Measurements from ENCODE around the gene ITGB5.

The ITGB5 gene

GRCh38 chr3:124927574-124928045 is 40.4 kb upstream of the ITGB5 start:
- Histone ChIP-seq H3K4me3 (no peak overlapping the region), H3K27ac (no peak overlapping the region)
- no peak for TF ChIP-seq CTCF (IDR thresholded peaks at IDR 0.05)
- DNase-seq (ENCODE audit: low spot score): no peak

- TF ChIP-seq CTCF (IDR thresholded peaks at IDR 0.05): no peak
- no peak for DNase-seq (ENCODE audit: low spot score)
- no peak overlapping the region for H3K4me3 ChIP-seq
Observed at GRCh38 chr3:124926426-124927101, 39.4 kb upstream of the ITGB5 start.

DNA sequence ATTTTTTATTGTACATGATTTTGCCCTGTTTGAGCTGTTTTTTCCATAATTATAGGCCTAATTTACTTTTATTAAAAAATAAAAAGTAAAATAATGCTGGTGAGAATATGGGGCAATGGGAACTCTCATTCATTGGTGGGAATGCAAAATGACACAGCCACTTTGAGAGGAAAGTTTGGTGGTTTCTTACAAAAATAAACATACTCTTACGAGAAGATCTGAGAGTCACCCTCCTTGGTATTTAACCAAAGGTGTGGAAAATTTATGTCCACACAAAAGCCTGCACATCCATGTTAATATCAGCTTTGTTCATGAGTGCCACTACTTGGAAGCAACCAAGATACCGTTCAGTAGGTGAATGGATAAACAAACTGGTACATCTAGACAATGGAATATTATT is 37.6 kb upstream of the ITGB5 start:
- H3K4me3 ChIP-seq: no peak overlapping the region
- no peak for TF ChIP-seq CTCF (IDR thresholded peaks at IDR 0.05)
- H3K27ac ChIP-seq: no peak overlapping the region
- DNase-seq (ENCODE audit: low spot score): no peak

More at GRCh38 chr3:124926426-124927101, 39.4 kb upstream of the ITGB5 start:
- H3K27ac ChIP-seq: no peak overlapping the region

GRCh38 chr3:124923833-124924232 is 36.7 kb upstream of the ITGB5 start:
- Histone ChIP-seq H3K27ac (no peak overlapping the region), H3K4me3 (no peak overlapping the region)
- TF ChIP-seq CTCF (IDR thresholded peaks at IDR 0.05): no peak
- no peak for DNase-seq (ENCODE audit: low spot score)

- Histone ChIP-seq H3K27ac (no peak overlapping the region), H3K4me3 (no peak overlapping the region)
- no peak for DNase-seq (ENCODE audit: low spot score)
- no peak for TF ChIP-seq CTCF (IDR thresholded peaks at IDR 0.05)
Observed at GRCh38 chr3:124920718-124921117, 33.6 kb upstream of the ITGB5 start.

- DNase-seq (ENCODE audit: low spot score): no peak
- Histone ChIP-seq H3K4me3 (no peak overlapping the region), H3K27ac (no peak overlapping the region)
- TF ChIP-seq CTCF (IDR thresholded peaks at IDR 0.05): no peak
Observed at GRCh38 chr3:124919756-124920155, 32.6 kb upstream of the ITGB5 start.

GRCh38 chr3:124918524-124918923 is 31.4 kb upstream of the ITGB5 start:
- TF ChIP-seq CTCF (IDR thresholded peaks at IDR 0.05): no peak

More at GRCh38 chr3:124918524-124918923, 31.4 kb upstream of the ITGB5 start:
- Histone ChIP-seq H3K4me3 (no peak overlapping the region), H3K27ac (no peak overlapping the region)
- no peak for DNase-seq (ENCODE audit: low spot score)

All from coronary artery (tissue), 2 donors.